K562 (cell line): Measurements from ENCODE around the gene JAKMIP1.

ENCODE experiments used
- EP300 ChIP-seq: IDR thresholded peaks from 2 replicates; pipeline ENCODE4 v1.6.1; 2012; ENCODE audit warnings: low read length, improper control_type of control experiment
- EZH2 ChIP-seq: IDR thresholded peaks from 2 replicates; pipeline ENCODE4 v1.6.1; 2012; ENCODE audit warnings: low read depth, mild to moderate bottlenecking, inconsistent platforms, low read length, borderline replicate concordance
- IRF2 ChIP-seq: sonication (generic); formaldehyde crosslinking; IDR thresholded peaks from 2 replicates; pipeline ENCODE4 v1.8.1; 2022; ENCODE audit warnings: mild to moderate bottlenecking, missing genetic modification reagents
- PCBP2 ChIP-seq: fragments of 200-400 bp; formaldehyde crosslinking; IDR thresholded peaks from 2 replicates; pipeline ENCODE4 v1.6.1; 2018; ENCODE audit warnings: low read length, low read depth, mild to moderate bottlenecking, moderate library complexity; ENCODE audit not compliant: poor library complexity, severe bottlenecking
- POLR2AphosphoS2 ChIP-seq: IDR thresholded peaks from 2 replicates; pipeline ENCODE4 v1.6.1; 2012; ENCODE audit warnings: low read length, improper control_type of control experiment
- POLR2AphosphoS5 ChIP-seq: IDR thresholded peaks from 2 replicates; pipeline ENCODE4 v1.6.1; 2011; ENCODE audit warnings: mild to moderate bottlenecking, low read depth, low read length, moderate library complexity; ENCODE audit not compliant: control insufficient read depth, insufficient read depth
- PTBP1 ChIP-seq: fragments of 200-400 bp; formaldehyde crosslinking; IDR thresholded peaks from 2 replicates; pipeline ENCODE4 v1.6.1; 2017; ENCODE audit warnings: low read depth, low read length
- ZBED1 ChIP-seq: IDR thresholded peaks from 2 replicates; pipeline ENCODE4 v1.6.1; 2014
- TF ChIP-seq, protein P1 (sequence below): sonication (generic); formaldehyde crosslinking; IDR thresholded peaks from 2 replicates; pipeline ENCODE4 v1.8.1; 2023; ENCODE audit warnings: mild to moderate bottlenecking, missing genetic modification reagents, moderate library complexity
- TF ChIP-seq, protein P2 (sequence below): fragments of 450-650 bp; conservative IDR thresholded peaks from 2 replicates; pipeline ENCODE4 v1.6.1; 2016; ENCODE audit warnings: missing genetic modification characterization, low read depth, mild to moderate bottlenecking, missing compliant biosample characterization, moderate library complexity
- TF ChIP-seq, protein P3 (sequence below): fragments of 450-650 bp; IDR thresholded peaks from 2 replicates; pipeline ENCODE4 v1.6.1; 2016; ENCODE audit warnings: missing biosample characterization, missing genetic modification characterization
- TF ChIP-seq, protein P4 (sequence below), 3 experiments: IDR thresholded peaks in 2 of 3; conservative IDR thresholded peaks in 1 of 3; 2 replicates each; pipeline ENCODE4 v1.5.1; 2011 to 2012; ENCODE audit warnings: low read length in 3 of 3, mild to moderate bottlenecking in 3 of 3, control low read depth in 2 of 3, improper control_type of control experiment in 1 of 3, inconsistent platforms in 1 of 3, low read depth in 1 of 3, mixed read lengths in 1 of 3, moderate library complexity in 1 of 3; ENCODE audit not compliant: insufficient read depth in 2 of 3
- TF ChIP-seq, protein P5 (sequence below): sonication (generic); formaldehyde crosslinking; IDR thresholded peaks from 2 replicates; pipeline ENCODE4 v1.8.1; 2023; ENCODE audit warnings: mild to moderate bottlenecking, missing genetic modification reagents

DNA sequence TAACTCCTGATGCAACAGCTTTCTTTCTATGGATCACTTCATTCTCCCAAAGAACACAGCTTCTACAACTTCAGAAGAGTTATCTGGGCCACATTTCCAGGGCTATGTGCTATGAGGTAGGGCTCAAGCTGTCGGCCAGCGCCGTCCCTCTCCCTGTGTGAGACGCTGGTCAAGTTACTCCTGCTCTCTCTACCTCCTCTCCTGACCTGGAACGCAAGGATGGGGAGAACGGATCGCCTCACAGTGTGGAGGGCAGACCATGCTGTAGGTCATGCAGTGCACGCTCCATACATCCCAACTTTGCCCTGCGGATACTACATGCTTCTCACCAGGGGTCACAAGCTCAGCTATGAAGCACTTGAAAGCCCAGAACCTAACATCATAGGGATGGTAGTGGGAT, 42.4 kb downstream of the JAKMIP1 start:
- TF ChIP-seq, protein P1, sequence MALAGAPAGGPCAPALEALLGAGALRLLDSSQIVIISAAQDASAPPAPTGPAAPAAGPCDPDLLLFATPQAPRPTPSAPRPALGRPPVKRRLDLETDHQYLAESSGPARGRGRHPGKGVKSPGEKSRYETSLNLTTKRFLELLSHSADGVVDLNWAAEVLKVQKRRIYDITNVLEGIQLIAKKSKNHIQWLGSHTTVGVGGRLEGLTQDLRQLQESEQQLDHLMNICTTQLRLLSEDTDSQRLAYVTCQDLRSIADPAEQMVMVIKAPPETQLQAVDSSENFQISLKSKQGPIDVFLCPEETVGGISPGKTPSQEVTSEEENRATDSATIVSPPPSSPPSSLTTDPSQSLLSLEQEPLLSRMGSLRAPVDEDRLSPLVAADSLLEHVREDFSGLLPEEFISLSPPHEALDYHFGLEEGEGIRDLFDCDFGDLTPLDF (CRISPR knock-in tag) = no peak
- TF ChIP-seq PCBP2 = no peak
- TF ChIP-seq, protein P2, sequence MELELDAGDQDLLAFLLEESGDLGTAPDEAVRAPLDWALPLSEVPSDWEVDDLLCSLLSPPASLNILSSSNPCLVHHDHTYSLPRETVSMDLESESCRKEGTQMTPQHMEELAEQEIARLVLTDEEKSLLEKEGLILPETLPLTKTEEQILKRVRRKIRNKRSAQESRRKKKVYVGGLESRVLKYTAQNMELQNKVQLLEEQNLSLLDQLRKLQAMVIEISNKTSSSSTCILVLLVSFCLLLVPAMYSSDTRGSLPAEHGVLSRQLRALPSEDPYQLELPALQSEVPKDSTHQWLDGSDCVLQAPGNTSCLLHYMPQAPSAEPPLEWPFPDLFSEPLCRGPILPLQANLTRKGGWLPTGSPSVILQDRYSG (tag) = no peak
- TF ChIP-seq, protein P3, sequence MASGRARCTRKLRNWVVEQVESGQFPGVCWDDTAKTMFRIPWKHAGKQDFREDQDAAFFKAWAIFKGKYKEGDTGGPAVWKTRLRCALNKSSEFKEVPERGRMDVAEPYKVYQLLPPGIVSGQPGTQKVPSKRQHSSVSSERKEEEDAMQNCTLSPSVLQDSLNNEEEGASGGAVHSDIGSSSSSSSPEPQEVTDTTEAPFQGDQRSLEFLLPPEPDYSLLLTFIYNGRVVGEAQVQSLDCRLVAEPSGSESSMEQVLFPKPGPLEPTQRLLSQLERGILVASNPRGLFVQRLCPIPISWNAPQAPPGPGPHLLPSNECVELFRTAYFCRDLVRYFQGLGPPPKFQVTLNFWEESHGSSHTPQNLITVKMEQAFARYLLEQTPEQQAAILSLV (tag) = no peak
- no peak for TF ChIP-seq EP300
- TF ChIP-seq, protein P4, sequence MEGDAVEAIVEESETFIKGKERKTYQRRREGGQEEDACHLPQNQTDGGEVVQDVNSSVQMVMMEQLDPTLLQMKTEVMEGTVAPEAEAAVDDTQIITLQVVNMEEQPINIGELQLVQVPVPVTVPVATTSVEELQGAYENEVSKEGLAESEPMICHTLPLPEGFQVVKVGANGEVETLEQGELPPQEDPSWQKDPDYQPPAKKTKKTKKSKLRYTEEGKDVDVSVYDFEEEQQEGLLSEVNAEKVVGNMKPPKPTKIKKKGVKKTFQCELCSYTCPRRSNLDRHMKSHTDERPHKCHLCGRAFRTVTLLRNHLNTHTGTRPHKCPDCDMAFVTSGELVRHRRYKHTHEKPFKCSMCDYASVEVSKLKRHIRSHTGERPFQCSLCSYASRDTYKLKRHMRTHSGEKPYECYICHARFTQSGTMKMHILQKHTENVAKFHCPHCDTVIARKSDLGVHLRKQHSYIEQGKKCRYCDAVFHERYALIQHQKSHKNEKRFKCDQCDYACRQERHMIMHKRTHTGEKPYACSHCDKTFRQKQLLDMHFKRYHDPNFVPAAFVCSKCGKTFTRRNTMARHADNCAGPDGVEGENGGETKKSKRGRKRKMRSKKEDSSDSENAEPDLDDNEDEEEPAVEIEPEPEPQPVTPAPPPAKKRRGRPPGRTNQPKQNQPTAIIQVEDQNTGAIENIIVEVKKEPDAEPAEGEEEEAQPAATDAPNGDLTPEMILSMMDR (IDR thresholded peaks at IDR 0.05 in 2 of 3, conservative IDR thresholded peaks at IDR 0.05 in 1 of 3; ENCODE audit: insufficient read depth in 2 of 3, low read depth in 1 of 3, low read length in 3 of 3) = no peak
- no peak for TF ChIP-seq EZH2
- TF ChIP-seq IRF2 (CRISPR knock-in tag) = no peak
- no peak for TF ChIP-seq POLR2AphosphoS2
- TF ChIP-seq, protein P5, sequence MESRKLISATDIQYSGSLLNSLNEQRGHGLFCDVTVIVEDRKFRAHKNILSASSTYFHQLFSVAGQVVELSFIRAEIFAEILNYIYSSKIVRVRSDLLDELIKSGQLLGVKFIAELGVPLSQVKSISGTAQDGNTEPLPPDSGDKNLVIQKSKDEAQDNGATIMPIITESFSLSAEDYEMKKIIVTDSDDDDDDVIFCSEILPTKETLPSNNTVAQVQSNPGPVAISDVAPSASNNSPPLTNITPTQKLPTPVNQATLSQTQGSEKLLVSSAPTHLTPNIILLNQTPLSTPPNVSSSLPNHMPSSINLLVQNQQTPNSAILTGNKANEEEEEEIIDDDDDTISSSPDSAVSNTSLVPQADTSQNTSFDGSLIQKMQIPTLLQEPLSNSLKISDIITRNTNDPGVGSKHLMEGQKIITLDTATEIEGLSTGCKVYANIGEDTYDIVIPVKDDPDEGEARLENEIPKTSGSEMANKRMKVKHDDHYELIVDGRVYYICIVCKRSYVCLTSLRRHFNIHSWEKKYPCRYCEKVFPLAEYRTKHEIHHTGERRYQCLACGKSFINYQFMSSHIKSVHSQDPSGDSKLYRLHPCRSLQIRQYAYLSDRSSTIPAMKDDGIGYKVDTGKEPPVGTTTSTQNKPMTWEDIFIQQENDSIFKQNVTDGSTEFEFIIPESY (CRISPR knock-in tag) = no peak
- no peak for TF ChIP-seq PTBP1
- no peak for TF ChIP-seq ZBED1
- no peak for TF ChIP-seq POLR2AphosphoS5
